Karpas-422 (cell line): Measurements from ENCODE around the gene MYO7A. TPM values are rescaled to one million over a fixed set of nuclear protein-coding genes. Genes with fewer than 3 reads are reported as not detected.

Source experiments
- DNase-seq: peaks from one replicate; pipeline ENCODE4 v3.0.0-alpha.2; 2015
- H2AFZ ChIP-seq: fragments of 200-600 bp; sonication (generic); 2 replicates; pipeline ENCODE4 v1.6.1; 2014; ENCODE audit warnings: antibody characterized with exemption, low read length, mixed read lengths
- H3K27ac ChIP-seq: fragments of 200-600 bp; sonication (generic); 2 replicates; pipeline ENCODE4 v1.5.1; 2014; ENCODE audit warnings: mild to moderate bottlenecking, low read length, moderate library complexity
- H3K27me3 ChIP-seq: fragments of 200-600 bp; sonication (generic); 2 replicates; pipeline ENCODE4 v1.6.1; 2014; ENCODE audit warnings: low read length, mixed read lengths
- H3K36me3 ChIP-seq: fragments of 200-600 bp; sonication (generic); 2 replicates; pipeline ENCODE4 v1.6.1; 2014; ENCODE audit warnings: low read length, mixed read lengths; ENCODE audit not compliant: insufficient read depth
- H3K4me1 ChIP-seq: fragments of 200-600 bp; sonication (generic); 2 replicates; pipeline ENCODE4 v1.6.1; 2014; ENCODE audit warnings: mild to moderate bottlenecking, low read length, mixed read lengths
- H3K4me2 ChIP-seq: fragments of 200-600 bp; sonication (generic); 2 replicates; pipeline ENCODE4 v1.6.1; 2014; ENCODE audit warnings: low read length, low read depth, mild to moderate bottlenecking; ENCODE audit not compliant: poor library complexity, severe bottlenecking
- H3K4me3 ChIP-seq: fragments of 200-600 bp; sonication (generic); 2 replicates; pipeline ENCODE4 v1.5.1; 2014; ENCODE audit warnings: mild to moderate bottlenecking, antibody characterized with exemption, low read length, mixed read lengths
- H3K79me2 ChIP-seq: fragments of 200-600 bp; sonication (generic); 2 replicates; pipeline ENCODE4 v1.6.1; 2014; ENCODE audit warnings: mild to moderate bottlenecking, low read length, mixed read lengths
- H3K9ac ChIP-seq: fragments of 200-600 bp; sonication (generic); 2 replicates; pipeline ENCODE4 v1.6.0; 2014; ENCODE audit warnings: low read length
- H3K9me2 ChIP-seq: fragments of 200-600 bp; sonication (generic), shearing (Covaris generic); replicated peaks from 2 replicates; pipeline ENCODE4 v1.6.0; 2014; ENCODE audit warnings: mild to moderate bottlenecking, low read length, moderate library complexity; ENCODE audit not compliant: insufficient read depth
- H3K9me3 ChIP-seq: fragments of 300-700, 200-600 bp; sonication (generic); 2 replicates; pipeline ENCODE4 v1.6.1; 2014; ENCODE audit warnings: low read length, mixed read lengths
- H4K20me1 ChIP-seq: fragments of 200-600 bp; sonication (generic); 2 replicates; pipeline ENCODE4 v1.6.1; 2014; ENCODE audit warnings: mild to moderate bottlenecking, antibody characterized with exemption, low read length, low read depth; ENCODE audit not compliant: insufficient read depth
- total RNA-seq: library from RNA; depleted of rRNA; stranded (reverse); fragments of >200 nt; shearing (Covaris generic); gene quantifications from 2 replicates; pipeline ENCODE4 v1.2.3, GENCODE V29; 2014; ENCODE audit warnings: low replicate concordance

The MYO7A gene
- total RNA-seq, 1 experiment from 2014 or later: not detected

- no peak for DNase-seq
- Histone ChIP-seq H3K27me3 (no peaks in the 10 kb centered on the region), H3K4me1 (no peaks in the 10 kb centered on the region), H3K27ac (no peak overlapping the region), H4K20me1 (0 out of 2 replicates have a peak, but pooled peaks cover 3% of the 10 kb centered on the region), H3K4me3 (no peak overlapping the region), H2AFZ (no peak overlapping the region), H3K9me2 (no peaks in the 10 kb centered on the region), H3K9me3 (no peaks in the 10 kb centered on the region), H3K36me3 (no peaks in the 10 kb centered on the region), H3K9ac (no peak overlapping the region), H3K79me2 (no peaks in the 10 kb centered on the region), H3K4me2 (no peak overlapping the region)
These were observed 31.3 kb downstream of the MYO7A start for GRCh38 chr11:77159219-77159936.

- H2AFZ ChIP-seq: no peak overlapping the region
- no peaks in the 10 kb centered on the region for H3K9me2 ChIP-seq
- DNase-seq: no peak
- no peak overlapping the region for H3K4me2 ChIP-seq
- H3K9me3 ChIP-seq: no peaks in the 10 kb centered on the region
- no peak overlapping the region for H3K27ac ChIP-seq
- no peak overlapping the region for H3K9ac ChIP-seq
- H3K27me3 ChIP-seq: no peaks in the 10 kb centered on the region
- H3K79me2 ChIP-seq: no peaks in the 10 kb centered on the region
- 0 out of 2 replicates have a peak, but pooled peaks cover 3% of the 10 kb centered on the region for H4K20me1 ChIP-seq
- H3K4me1 ChIP-seq: no peaks in the 10 kb centered on the region
- H3K4me3 ChIP-seq: no peak overlapping the region
- H3K36me3 ChIP-seq: no peaks in the 10 kb centered on the region
These were observed 32.0 kb downstream of the MYO7A start for GRCh38 chr11:77159937-77160495.

- H3K27me3 ChIP-seq: no peaks in the 10 kb centered on the region
- no peaks in the 10 kb centered on the region for H3K9me3 ChIP-seq
- no peak overlapping the region for H3K4me2 ChIP-seq
- no peak overlapping the region for H3K9ac ChIP-seq
- no peaks in the 10 kb centered on the region for H3K36me3 ChIP-seq
- H3K9me2 ChIP-seq: no peaks in the 10 kb centered on the region
- H3K4me3 ChIP-seq: no peak overlapping the region
- H2AFZ ChIP-seq: no peak overlapping the region
- H3K79me2 ChIP-seq: no peaks in the 10 kb centered on the region
- H4K20me1 ChIP-seq: peaks cover 3% of the 10 kb centered on the region; the same call in 1 of the 2 replicates
- no peaks in the 10 kb centered on the region for H3K4me1 ChIP-seq
- DNase-seq: no peak
- no peak overlapping the region for H3K27ac ChIP-seq
These were observed 35.2 kb downstream of the MYO7A start for GRCh38 chr11:77163271-77163670.

- Histone ChIP-seq H3K4me3 (no peak overlapping the region), H2AFZ (no peak overlapping the region), H3K9ac (no peak overlapping the region), H3K36me3 (no peaks in the 10 kb centered on the region), H3K4me1 (peaks cover 1% of the 10 kb centered on the region; the same call in 1 of the 2 replicates), H3K27me3 (no peaks in the 10 kb centered on the region), H3K9me3 (no peaks in the 10 kb centered on the region), H4K20me1 (peaks cover 3% of the 10 kb centered on the region; the same call in 1 of the 2 replicates), H3K79me2 (no peaks in the 10 kb centered on the region), H3K4me2 (no peak overlapping the region), H3K27ac (no peak overlapping the region), H3K9me2 (no peaks in the 10 kb centered on the region)
- DNase-seq: no peak
These were observed 37.0 kb downstream of the MYO7A start for GRCh38 chr11:77165066-77165465.

GRCh38 chr11:77166021-77166420, 38.0 kb downstream of the MYO7A start:
- H2AFZ ChIP-seq: no peak overlapping the region
- H3K4me2 ChIP-seq: no peak overlapping the region
- H3K27me3 ChIP-seq: no peaks in the 10 kb centered on the region
- peaks cover 8% of the 10 kb centered on the region for H3K4me1 ChIP-seq
- H3K9ac ChIP-seq: no peak overlapping the region
- H3K4me3 ChIP-seq: no peak overlapping the region
- no peak overlapping the region for H3K27ac ChIP-seq
- no peaks in the 10 kb centered on the region for H3K36me3 ChIP-seq
- no peaks in the 10 kb centered on the region for H3K9me3 ChIP-seq
- no peaks in the 10 kb centered on the region for H3K9me2 ChIP-seq
- H3K79me2 ChIP-seq: no peaks in the 10 kb centered on the region
- peaks cover 3% of the 10 kb centered on the region; the same call in 1 of the 2 replicates for H4K20me1 ChIP-seq
- no peak for DNase-seq

GRCh38 chr11:77167111-77167626, 39.1 kb downstream of the MYO7A start:
- no peak for DNase-seq
- no peak overlapping the region for H2AFZ ChIP-seq

GRCh38 chr11:77167791-77168190, 39.7 kb downstream of the MYO7A start:
- Histone ChIP-seq H3K27me3 (no peaks in the 10 kb centered on the region), H3K4me2 (no peak overlapping the region), H2AFZ (no peak overlapping the region), H4K20me1 (no peaks in the 10 kb centered on the region; the same call in 1 of the 2 replicates), H3K4me1 (peaks cover 8% of the 10 kb centered on the region), H3K27ac (no peak overlapping the region), H3K9me3 (no peaks in the 10 kb centered on the region), H3K36me3 (no peaks in the 10 kb centered on the region), H3K79me2 (no peaks in the 10 kb centered on the region), H3K4me3 (no peak overlapping the region), H3K9me2 (no peaks in the 10 kb centered on the region), H3K9ac (no peak overlapping the region)
- no peak for DNase-seq

More at GRCh38 chr11:77167111-77167626, 39.1 kb downstream of the MYO7A start:
- H3K9me2 ChIP-seq: no peaks in the 10 kb centered on the region
- H4K20me1 ChIP-seq: peaks cover 3% of the 10 kb centered on the region; the same call in 1 of the 2 replicates
- H3K79me2 ChIP-seq: no peaks in the 10 kb centered on the region
- peaks cover 8% of the 10 kb centered on the region for H3K4me1 ChIP-seq
- H3K9ac ChIP-seq: no peak overlapping the region
- no peak overlapping the region for H3K4me3 ChIP-seq
- no peak overlapping the region for H3K4me2 ChIP-seq
- H3K27ac ChIP-seq: no peak overlapping the region
- no peaks in the 10 kb centered on the region for H3K36me3 ChIP-seq
- no peaks in the 10 kb centered on the region for H3K9me3 ChIP-seq
- no peaks in the 10 kb centered on the region for H3K27me3 ChIP-seq

GRCh38 chr11:77170107-77170506, 42.1 kb downstream of the MYO7A start:
- Histone ChIP-seq H3K36me3 (no peaks in the 10 kb centered on the region), H3K4me1 (peaks cover 8% of the 10 kb centered on the region), H3K4me2 (no peak overlapping the region), H4K20me1 (no peaks in the 10 kb centered on the region; the same call in 1 of the 2 replicates), H3K9me2 (no peaks in the 10 kb centered on the region), H3K27ac (no peak overlapping the region), H3K27me3 (no peaks in the 10 kb centered on the region), H3K9ac (no peak overlapping the region), H3K9me3 (no peaks in the 10 kb centered on the region), H3K4me3 (no peak overlapping the region), H2AFZ (no peak overlapping the region), H3K79me2 (no peaks in the 10 kb centered on the region)
- no peak for DNase-seq
